Measurements from ENCODE around the gene CANT1.
"Not testable (repeated sequence)": the region's sequence is repeated elsewhere in the genome, so short reads cannot be mapped to it uniquely, and the experiment has no call there.

Gene CANT1

GRCh38 chr17:78958641-78959127, 50.9 kb downstream of the CANT1 start:
- DNase-seq (no peak), ATAC-seq (no peak)

GRCh38 chr17:78957128-78957527, 52.4 kb downstream of the CANT1 start:
- DNase-seq (no peak), ATAC-seq (no peak)

DNA sequence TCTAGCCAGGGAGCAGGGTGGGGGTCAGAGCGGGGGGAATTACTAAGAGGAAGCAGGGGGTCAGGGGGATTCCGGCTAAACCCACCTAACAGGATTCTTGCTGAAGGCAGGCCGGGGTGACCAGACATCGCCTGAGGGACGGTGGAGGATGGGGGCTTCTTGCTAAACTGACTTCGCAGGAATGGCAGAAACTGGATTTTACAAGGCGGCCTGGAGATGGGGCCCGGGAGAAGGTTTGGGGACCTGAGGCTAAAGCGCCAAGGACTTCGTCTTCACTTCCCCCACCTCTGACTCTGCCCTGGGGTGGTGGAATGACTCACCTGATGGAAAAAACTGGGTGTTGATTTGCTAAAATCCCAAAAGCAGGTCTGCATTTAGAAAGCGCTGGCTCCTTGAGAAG, 53.3 kb downstream of the CANT1 start:
- ATAC-seq = no peak

DNA sequence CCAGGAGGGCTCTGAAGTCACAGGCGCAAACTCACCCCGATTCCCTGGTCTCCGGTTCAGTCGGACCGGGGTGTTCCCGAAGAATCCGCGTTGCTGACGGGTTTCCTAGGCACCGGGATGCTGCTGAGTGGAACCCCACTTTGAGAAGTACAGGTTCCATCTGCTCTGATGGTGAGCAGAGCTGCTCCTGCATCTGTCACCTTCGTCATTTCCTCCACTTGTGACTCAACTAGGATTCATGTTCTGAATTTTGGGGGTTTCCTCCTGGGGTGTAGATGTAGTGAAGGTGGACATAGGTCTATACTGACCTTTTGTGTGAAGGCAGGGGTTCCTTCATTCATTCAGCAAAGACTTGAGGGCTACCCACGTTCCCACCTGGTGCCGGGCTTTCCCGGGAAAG, 54.9 kb downstream of the CANT1 start:
- ATAC-seq (peak; percentile 39), DNase-seq (no peak)

More for the DNA sequence above, 53.3 kb downstream of the CANT1 start:
- no peak for DNase-seq

DNA sequence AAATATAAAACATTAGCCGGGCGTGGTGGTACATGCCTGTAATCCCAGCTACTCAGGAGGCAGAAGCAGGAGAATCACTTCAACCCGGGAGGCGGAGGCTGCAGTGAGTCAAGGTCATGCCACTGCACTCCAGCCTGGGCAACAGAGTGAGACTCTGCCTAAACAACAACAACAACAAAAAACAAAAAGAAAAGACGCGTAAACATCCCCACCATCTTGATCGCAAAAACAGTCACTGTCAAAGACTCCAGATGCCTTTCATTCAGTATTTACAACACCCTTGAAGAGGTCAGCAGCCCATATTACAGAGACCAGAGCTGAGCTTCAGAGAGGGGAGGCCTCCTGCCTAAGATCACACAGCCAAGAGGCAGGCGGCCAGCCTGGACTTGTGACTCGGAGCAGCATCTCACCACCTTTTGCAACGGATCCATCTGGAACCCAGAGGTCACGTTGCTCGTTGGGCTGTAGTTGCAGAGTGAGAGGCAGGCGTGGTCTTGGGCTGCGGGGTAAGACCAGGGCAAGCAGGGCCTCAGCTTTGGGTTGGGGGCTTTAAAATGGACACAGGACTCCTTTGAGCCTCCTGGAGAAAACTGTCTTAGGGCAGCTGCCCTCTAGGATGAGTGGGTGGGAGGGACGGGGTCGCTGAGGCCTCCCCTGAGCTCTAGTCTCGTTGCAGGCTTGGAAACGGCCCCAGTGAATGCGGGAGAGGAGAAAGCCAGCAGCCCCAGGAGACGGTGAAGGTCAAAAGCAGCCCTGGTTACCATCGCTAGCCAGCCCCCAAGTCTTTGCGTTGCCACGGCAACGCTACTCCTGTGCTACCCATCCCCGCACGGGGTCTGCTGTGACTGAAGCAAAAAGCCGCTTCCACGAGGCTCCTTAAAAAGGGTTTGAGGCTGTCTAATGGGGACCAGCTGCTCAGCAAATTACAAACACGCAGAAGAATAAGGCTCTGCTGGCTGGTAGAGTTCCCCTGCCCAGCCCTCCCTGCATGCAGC, 55.9 kb downstream of the CANT1 start:
- DNase-seq (no peak), ATAC-seq (no peak)

- ATAC-seq (no peak), DNase-seq (no peak)
Observed at GRCh38 chr17:78952706-78953105, 56.9 kb downstream of the CANT1 start.

GRCh38 chr17:78951967-78952551, 57.5 kb downstream of the CANT1 start:
- no peak for DNase-seq
- ATAC-seq = no peak

DNA sequence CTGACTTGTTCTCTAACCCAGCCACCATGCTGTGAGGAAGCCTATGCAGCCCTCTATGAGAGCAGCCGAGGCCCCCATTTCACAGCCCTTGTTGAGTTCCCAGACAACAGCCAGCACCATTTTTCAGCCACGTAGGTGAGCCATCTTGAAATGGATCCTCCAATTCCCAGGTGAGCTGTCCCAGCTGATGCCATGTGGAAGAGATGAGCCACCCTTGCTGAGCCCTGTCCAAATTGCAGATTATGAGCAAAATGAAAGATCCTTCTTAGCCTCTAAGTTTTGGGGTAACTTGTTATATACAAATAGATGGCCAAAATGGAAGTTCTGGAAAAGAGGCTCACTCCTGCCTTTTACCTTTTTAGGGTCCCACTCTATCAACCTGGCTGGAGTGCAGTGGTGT, 58.7 kb downstream of the CANT1 start:
- no peak for DNase-seq
- no peak for ATAC-seq

GRCh38 chr17:78947235-78948149, 62.1 kb downstream of the CANT1 start:
- ATAC-seq = no peak
- no peak for DNase-seq

DNA sequence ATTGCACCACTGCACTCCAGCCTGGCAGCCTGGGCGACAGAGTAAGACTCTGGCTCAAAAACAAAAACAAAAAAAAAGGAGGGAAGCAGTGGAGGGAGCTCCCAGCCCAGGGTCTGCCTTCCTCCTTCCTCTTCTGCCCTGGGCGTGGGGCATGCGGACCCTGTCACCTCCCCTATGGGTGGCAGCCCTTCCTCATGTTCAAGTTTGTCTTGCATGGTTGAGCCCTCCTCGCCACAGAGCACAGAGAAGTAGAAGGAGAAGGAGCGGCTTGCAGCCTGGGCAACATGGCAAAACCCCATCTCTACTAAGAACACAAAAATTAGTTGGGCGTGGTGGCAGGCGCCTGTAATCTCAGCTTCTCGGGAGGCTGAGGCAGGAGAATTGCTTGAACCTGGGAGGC, 62.9 kb downstream of the CANT1 start:
- ATAC-seq (no peak), DNase-seq (no peak)

DNA sequence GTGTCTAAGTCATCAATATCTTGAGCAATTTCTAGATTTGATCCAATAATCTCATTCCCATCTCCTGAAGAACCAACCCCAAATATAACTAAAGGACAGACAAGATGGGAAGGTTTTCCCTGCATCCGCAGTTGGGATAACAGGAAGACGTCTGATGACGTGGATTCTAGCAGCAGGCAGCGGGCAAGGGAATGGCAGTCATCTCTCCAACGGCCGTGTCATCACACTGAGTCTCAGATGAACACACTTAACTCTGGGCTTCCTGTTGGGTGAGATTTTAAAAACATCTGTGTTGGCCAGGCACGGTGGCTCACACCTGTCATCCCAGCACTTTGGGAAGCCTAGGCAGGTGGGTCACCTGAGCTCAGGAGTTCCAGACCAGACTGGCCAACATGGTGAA, 63.4 kb downstream of the CANT1 start:
- ATAC-seq = no peak

GRCh38 chr17:78945455-78945854, 64.1 kb downstream of the CANT1 start:
- ATAC-seq, DNase-seq: not testable (repeated sequence)

More for the DNA sequence above, 63.4 kb downstream of the CANT1 start:
- DNase-seq = no peak

DNA sequence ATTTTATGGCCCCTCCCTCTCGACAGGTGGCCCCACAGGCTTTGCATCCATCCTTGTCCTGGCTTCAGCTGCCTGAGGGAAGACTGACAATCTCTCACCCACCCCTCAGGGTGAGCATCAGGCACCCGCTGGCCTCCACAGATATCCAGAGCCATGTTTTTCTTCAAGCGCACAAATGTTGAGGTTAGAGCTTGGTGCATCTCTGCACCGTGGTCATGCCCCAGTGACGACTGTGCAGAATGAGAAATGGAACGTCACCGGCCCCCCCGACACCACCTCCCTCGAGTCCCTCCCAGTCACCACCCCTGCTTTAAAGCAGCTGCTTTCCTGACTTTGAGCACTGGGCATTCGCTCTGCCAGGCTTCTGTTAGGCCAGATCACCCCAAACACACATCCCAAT, 64.6 kb downstream of the CANT1 start:
- no peak for ATAC-seq
- no peak for DNase-seq

DNA sequence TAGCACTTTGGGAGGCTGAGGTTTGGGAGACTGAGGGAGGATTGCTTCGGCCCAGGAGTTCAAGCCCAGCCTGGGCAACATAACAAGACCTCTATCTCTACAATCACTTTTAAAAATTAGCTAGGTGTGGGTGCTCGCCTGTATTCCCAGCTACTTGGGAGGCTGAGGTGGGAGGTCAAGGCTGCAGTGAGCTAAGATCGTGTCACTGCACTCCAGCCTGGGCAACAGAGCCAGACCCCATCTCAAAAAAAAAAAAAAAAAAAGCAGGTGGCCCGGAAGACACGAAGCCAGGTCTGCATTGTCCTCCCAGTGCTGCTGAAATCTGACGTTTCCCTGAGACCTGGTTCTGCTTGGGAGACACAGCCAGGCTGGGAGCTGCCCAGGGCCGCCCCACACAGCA, 65.5 kb downstream of the CANT1 start:
- no peak for DNase-seq
- no peak for ATAC-seq
